OCI-LY3 (cell line): ENCODE measurements around the gene PTBP1.

Experiments
- H2AFZ ChIP-seq: fragments of 200-600, 300-600 bp; shearing (Covaris generic); 2 replicates; pipeline ENCODE4 v1.6.0; 2014; ENCODE audit warnings: antibody characterized with exemption, low read depth, low read length
- H3K27ac ChIP-seq: fragments of 200-600, 300-600 bp; sonication (generic); 2 replicates; pipeline ENCODE4 v1.5.1; 2014; ENCODE audit warnings: mild to moderate bottlenecking, low read length, moderate library complexity, mixed read lengths
- H3K27me3 ChIP-seq: fragments of 200-600, 300-600 bp; sonication (generic); 2 replicates; pipeline ENCODE4 v1.6.1; 2014; ENCODE audit warnings: low read depth, low read length, mixed read lengths
- H3K36me3 ChIP-seq: fragments of 200-600, 300-600 bp; sonication (generic); replicated peaks from 2 replicates; pipeline ENCODE3; 2014; ENCODE audit warnings: low read depth, low read length, mixed read lengths
- H3K4me1 ChIP-seq: fragments of 300-600, 200-600 bp; sonication (generic); 2 replicates; pipeline ENCODE4 v1.6.1; 2014; ENCODE audit warnings: low read length, mixed read lengths
- H3K4me2 ChIP-seq: fragments of 200-600, 300-600 bp; sonication (generic); 2 replicates; pipeline ENCODE4 v1.6.1; 2014; ENCODE audit warnings: low read length, mixed read lengths
- H3K4me3 ChIP-seq: fragments of 300-600, 200-600 bp; sonication (generic); 2 replicates; pipeline ENCODE4 v1.5.1; 2014; ENCODE audit warnings: antibody characterized with exemption, mild to moderate bottlenecking, low read length, moderate library complexity
- H3K79me2 ChIP-seq: fragments of 300-600, 200-600 bp; shearing (Covaris generic); 2 replicates; pipeline ENCODE4 v1.6.1; 2014; ENCODE audit warnings: mild to moderate bottlenecking, low read length, mixed read lengths
- H3K9ac ChIP-seq: fragments of 300-600, 200-600 bp; shearing (Covaris generic); 2 replicates; pipeline ENCODE4 v1.6.0; 2014; ENCODE audit warnings: mild to moderate bottlenecking, low read length, moderate library complexity
- H3K9me3 ChIP-seq: fragments of 200-600, 300-600 bp; shearing (Covaris generic); 2 replicates; pipeline ENCODE4 v1.6.1; 2014; ENCODE audit warnings: low read length, mixed read lengths; ENCODE audit not compliant: insufficient read depth
- H4K20me1 ChIP-seq: fragments of 200-600, 300-600 bp; sonication (generic); 2 replicates; pipeline ENCODE4 v1.6.1; 2016; ENCODE audit warnings: low read length, mixed read lengths; ENCODE audit not compliant: insufficient read depth
- CTCF ChIP-seq: fragments of 200-600, 300-600 bp; sonication (generic); IDR thresholded peaks from 2 replicates; pipeline ENCODE4 v1.5.1; 2014; ENCODE audit warnings: antibody characterized with exemption, low read length, low read depth
- EZH2phosphoT487 ChIP-seq: fragments of 200-600 bp; shearing (Covaris generic); IDR thresholded peaks from 2 replicates; pipeline ENCODE4 v1.6.1; 2018; ENCODE audit warnings: antibody characterized with exemption, mixed run types, low read depth

Gene PTBP1

GRCh38 chr19:855566-856120 lies 58.4 kb downstream of the PTBP1 start:
- Histone ChIP-seq H3K27me3 (0 out of 2 replicates have a peak, but pooled peaks cover 4% of the 10 kb centered on the region), H3K79me2 (no peaks in the 10 kb centered on the region), H3K27ac (no peak overlapping the region), H3K9me3 (no peaks in the 10 kb centered on the region), H3K9ac (no peak overlapping the region), H3K36me3 (no peaks in the 10 kb centered on the region), H3K4me2 (no peak overlapping the region), H2AFZ (no peak overlapping the region), H4K20me1 (no peaks in the 10 kb centered on the region), H3K4me3 (no peak overlapping the region), H3K4me1 (no peaks in the 10 kb centered on the region)
- TF ChIP-seq CTCF: no peak

DNA sequence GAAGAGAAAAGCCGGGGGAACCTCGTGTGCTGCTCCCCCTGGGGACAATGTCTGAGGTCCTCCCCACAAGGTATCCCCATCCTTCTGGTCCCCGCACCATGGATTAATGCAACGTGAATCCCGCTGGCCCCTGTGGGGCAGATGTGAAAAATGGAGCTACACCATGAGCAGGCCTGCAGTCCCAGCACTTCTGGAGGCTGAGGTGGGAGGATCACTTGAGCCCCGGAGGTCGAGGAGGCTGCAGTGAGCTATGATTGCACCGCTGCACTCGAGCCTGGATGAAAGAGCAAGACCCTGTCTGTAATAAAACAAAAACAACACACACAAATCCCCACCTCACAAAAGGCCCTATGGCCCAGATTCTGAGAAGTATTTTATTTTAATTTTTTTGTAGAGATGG lies 61.0 kb downstream of the PTBP1 start:
- Histone ChIP-seq H3K9ac (no peak overlapping the region), H3K9me3 (no peaks in the 10 kb centered on the region), H3K36me3 (no peaks in the 10 kb centered on the region), H3K4me1 (0 out of 2 replicates have a peak, but pooled peaks cover 1% of the 10 kb centered on the region), H3K79me2 (no peaks in the 10 kb centered on the region), H3K27me3 (no peaks in the 10 kb centered on the region), H3K27ac (no peak overlapping the region), H3K4me3 (no peak overlapping the region), H4K20me1 (no peaks in the 10 kb centered on the region), H2AFZ (no peak overlapping the region), H3K4me2 (no peak overlapping the region)
- no peak for TF ChIP-seq EZH2phosphoT487
- TF ChIP-seq CTCF: no peak

DNA sequence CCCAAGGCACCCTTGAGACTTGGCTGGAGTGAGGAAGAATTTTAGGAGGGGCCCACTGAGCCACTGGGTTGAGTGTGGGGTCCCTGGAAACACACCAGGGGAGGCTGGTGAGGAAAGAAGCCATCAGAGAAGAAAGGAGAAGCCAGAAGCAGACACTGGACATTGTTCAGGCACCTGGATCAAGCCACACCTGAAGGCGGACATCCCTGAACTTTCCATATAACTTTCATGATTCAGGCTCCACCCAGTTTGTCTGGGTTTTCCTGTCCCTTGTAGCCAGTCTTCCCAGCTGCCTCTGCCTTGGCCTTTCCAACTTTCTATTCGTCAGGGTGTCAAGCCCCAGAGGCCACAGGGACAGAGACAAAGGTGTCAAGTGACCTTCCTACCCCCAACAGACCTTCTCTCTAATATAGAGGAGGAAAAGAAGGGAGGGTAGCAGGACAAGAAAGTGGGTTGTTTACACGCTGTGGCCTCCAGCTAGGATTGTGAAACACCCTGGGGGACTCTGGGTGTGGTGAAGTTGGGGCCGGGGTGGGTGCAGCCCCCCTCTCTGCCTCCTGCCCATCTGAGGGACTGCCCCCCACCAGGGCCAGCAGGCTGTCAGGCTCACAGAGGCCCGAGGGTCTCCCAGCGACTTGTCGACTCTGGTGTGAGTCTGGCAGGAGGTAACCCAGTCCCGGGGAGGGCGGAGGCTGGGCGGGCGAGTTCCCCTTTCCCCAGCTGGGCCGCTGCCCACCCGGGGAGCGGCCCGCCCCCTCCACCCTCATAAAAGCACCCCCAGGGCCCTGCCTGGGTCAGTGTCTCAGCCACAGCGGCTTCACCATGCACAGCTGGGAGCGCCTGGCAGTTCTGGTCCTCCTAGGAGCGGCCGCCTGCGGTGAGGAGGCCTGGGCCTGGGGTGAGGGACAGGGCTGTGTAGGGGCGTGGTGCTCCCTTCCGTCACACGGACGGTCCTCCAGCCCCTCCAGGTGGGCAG lies 61.9 kb downstream of the PTBP1 start, which contains the start of gene CFD:
Gene CFD (plus strand): TSS at position 797 of the 976 bp plus-strand sequence. CDS start 26 bp downstream, at position 823.
- H3K79me2 ChIP-seq: no peaks in the 10 kb centered on the region

More for the DNA sequence above, 61.9 kb downstream of the PTBP1 start, which contains the start of gene CFD:
- Histone ChIP-seq H3K4me1 (peaks cover 9% of the 10 kb centered on the region), H3K4me3 (no peak within 1 kb of the TSS), H3K4me2 (no peak within 1 kb of the TSS), H3K9me3 (no peaks in the 10 kb centered on the region), H2AFZ (no peak within 1 kb of the TSS), H4K20me1 (no peaks in the 10 kb centered on the region), H3K27me3 (no peaks in the 10 kb centered on the region), H3K9ac (no peak within 1 kb of the TSS), H3K27ac (no peak within 1 kb of the TSS), H3K36me3 (no peaks in the 10 kb centered on the region)
- TF ChIP-seq CTCF (no peak), EZH2phosphoT487 (no peak)
